Small intestine (tissue), 7 donors: ENCODE measurements around the gene TBCB. TPM values are rescaled to one million over a fixed set of nuclear protein-coding genes. Genes with fewer than 3 reads are reported as not detected.
"Not testable (repeated sequence)": the region's sequence is repeated elsewhere in the genome, so short reads cannot be mapped to it uniquely, and the experiment has no call there.

Source experiments
- DNase-seq, 2 donors: peaks; one replicate each; pipeline versions ENCODE4 v3.0.0 to v3.0.0-alpha.2; 2013
- FAIRE-seq: peaks from 2 replicates; lab custom pipeline; 2012; peaks lifted over from hg19 to GRCh38; lab: Jason Lieb, UNC
- H3K27ac ChIP-seq, 3 donors: one replicate each; pipeline ENCODE4 v1.5.1; 2013; ENCODE audit warnings: low read length in 2 of 3, mild to moderate bottlenecking in 2 of 3, control low read depth in 1 of 3, inconsistent platforms in 1 of 3, low read depth in 1 of 3, moderate library complexity in 1 of 3
- H3K27me3 ChIP-seq, 3 donors: one replicate each; pipeline ENCODE4 v1.6.1; 2013; ENCODE audit warnings: low read length in 3 of 3, inconsistent platforms in 1 of 3; ENCODE audit not compliant: control insufficient read depth in 3 of 3, insufficient read depth in 3 of 3
- H3K36me3 ChIP-seq, 3 donors: one replicate each; pipeline ENCODE4 v1.6.1; 2013; ENCODE audit warnings: low read length in 3 of 3, inconsistent platforms in 1 of 3, low read depth in 1 of 3, mild to moderate bottlenecking in 1 of 3, moderate library complexity in 1 of 3; ENCODE audit not compliant: control insufficient read depth in 3 of 3, insufficient read depth in 2 of 3
- H3K4me1 ChIP-seq, 3 donors: one replicate each; pipeline ENCODE4 v1.6.1; 2013; ENCODE audit warnings: low read length in 2 of 3, inconsistent platforms in 1 of 3, low read depth in 1 of 3, mild to moderate bottlenecking in 1 of 3, moderate library complexity in 1 of 3; ENCODE audit not compliant: control insufficient read depth in 3 of 3, insufficient read depth in 2 of 3
- H3K4me3 ChIP-seq, 3 donors: one replicate each; pipeline ENCODE4 v1.5.1; 2013; ENCODE audit warnings: low read length in 3 of 3, control low read depth in 1 of 3, inconsistent platforms in 1 of 3, low read depth in 1 of 3, mild to moderate bottlenecking in 1 of 3, moderate library complexity in 1 of 3
- H3K9me3 ChIP-seq, 2 donors: one replicate each; pipeline ENCODE4 v1.6.1; 2013; ENCODE audit warnings: low read depth in 1 of 2, low read length in 1 of 2; ENCODE audit not compliant: control insufficient read depth in 2 of 2, insufficient read depth in 1 of 2
- WGBS, 3 donors: extraction: QIAGEN DNeasy Blood & Tissue Kit; methylation state at CpG; one replicate each; pipeline ENCODE4 v1.1.7; 2013; 5-methylcytosine and 5-hydroxymethylcytosine counted together
- polyA plus RNA-seq, 4 donors: library from polyadenylated mRNA; stranded (reverse) in 3 of 4; unstranded in 1 of 4; fragments of 200-250 nt in 3 of 4; fragments of 120-200 nt in 1 of 4; gene quantifications; one replicate each; pipeline versions ENCODE4 v1.2.1 to v1.2.3, GENCODE V29; 2013
- donor health status: healthy with polysubstance abuse.
- donor health status: control.
- donor health status: control.
- donor health status: Bipolar disorder and iron deficiency.
- donor health status: healthy.

The TBCB gene
- polyA plus RNA-seq, 4 donors, result 75.0 to 133 (median 113) TPM

- Histone ChIP-seq H3K4me3 (no peak overlapping the region), H3K27ac (no peak overlapping the region), H3K36me3 (peaks cover 0 to 16% (median 0%) of the 10 kb centered on the region in 3 donors), H3K27me3 (no peaks in the 10 kb centered on the region), H3K4me1 (no peaks in the 10 kb centered on the region), H3K9me3 (no peaks in the 10 kb centered on the region)
- 86 to 92% (median 87%) methylated on average over 7 of the region's 7 CpGs for WGBS, 3 donors
- no peak for FAIRE-seq
- DNase-seq, result no peak
Observed at GRCh38 chr19:36160821-36161596, 45.7 kb downstream of the TBCB start.

DNA sequence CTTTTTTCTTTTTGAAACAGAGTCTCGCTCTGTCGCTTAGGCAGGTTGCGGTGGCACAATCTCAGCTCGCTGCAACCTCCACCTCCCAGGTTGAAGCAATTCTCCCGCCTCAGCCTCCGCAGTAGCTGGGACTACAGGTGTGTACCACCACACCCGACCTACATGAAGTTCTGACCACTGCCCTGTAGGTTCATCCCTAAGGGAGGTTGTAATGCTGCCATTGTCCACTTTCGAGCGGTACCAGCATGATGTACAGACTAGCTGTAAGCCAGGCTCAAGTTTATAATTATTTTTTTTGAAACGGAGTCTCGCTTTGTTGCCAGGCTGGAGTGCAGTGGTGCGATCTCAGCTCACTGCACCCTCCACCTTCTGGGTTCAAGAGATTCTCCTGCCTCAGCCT lies 48.5 kb downstream of the TBCB start:
- no peaks in the 10 kb centered on the region for H3K9me3 ChIP-seq
- DNase-seq, result no peak
- H3K27me3 ChIP-seq, result no peaks in the 10 kb centered on the region
- FAIRE-seq, result no peak
- peaks cover 0 to 4% (median under 1%) of the 10 kb centered on the region in 3 donors for H3K4me1 ChIP-seq
- no peak overlapping the region for H3K27ac ChIP-seq
- WGBS, 3 donors, result 94 to 98% (median 95%) methylated on average over 12 of the region's 12 CpGs
- H3K4me3 ChIP-seq, result no peak overlapping the region
- H3K36me3 ChIP-seq, result peaks cover 0 to 19% (median 0%) of the 10 kb centered on the region in 3 donors

DNA sequence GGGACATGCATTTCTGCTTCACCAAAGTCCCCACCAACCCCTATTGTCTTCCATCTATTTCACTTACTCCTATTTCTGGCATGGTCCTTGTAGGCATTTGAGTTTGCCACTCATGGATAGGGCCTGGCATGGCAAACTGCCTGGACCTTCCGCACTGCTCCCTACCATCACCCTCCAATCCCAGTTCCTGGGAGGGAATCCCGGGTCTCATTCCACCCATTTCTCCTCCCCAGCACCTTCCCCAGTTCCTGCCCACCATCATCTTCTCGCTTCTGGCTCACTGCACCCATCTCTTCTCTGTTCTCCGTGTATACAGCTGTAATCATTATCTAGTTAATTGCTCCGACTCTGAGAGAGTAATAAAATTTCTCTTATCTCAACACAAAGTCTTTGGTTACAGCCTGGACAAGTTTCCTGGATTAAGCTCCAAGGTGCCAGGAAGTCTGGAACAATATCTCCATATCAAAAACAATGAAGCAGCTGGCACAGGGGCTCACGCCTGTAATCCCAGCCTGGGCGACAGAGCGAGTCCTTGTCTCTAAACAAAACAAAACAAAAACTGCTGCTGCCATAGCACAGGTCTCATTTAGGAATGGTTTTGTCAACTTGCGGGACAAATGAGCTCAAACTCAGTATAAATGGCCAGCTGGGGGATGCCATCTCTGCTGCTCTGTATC lies 54.0 kb downstream of the TBCB start:
- H3K27me3 ChIP-seq, result no peaks in the 10 kb centered on the region
- DNase-seq (peak; percentile 86 to 94), FAIRE-seq (no peak)
- peak overlapping the region; percentile 62 to 86 (median 86) for H3K27ac ChIP-seq
- 15 to 47% (median 34%) methylated on average over 9 of the region's 9 CpGs for WGBS, 3 donors
- peaks cover 0 to 18% (median 2%) of the 10 kb centered on the region in 3 donors for H3K4me1 ChIP-seq
- peaks cover 0 to 8% (median 0%) of the 10 kb centered on the region in 3 donors for H3K36me3 ChIP-seq
- no peaks in the 10 kb centered on the region for H3K9me3 ChIP-seq
- no peak overlapping the region for H3K4me3 ChIP-seq

GRCh38 chr19:36172852-36173251 lies 57.6 kb downstream of the TBCB start:
- Histone ChIP-seq H3K27me3 (no peaks in the 10 kb centered on the region), H3K27ac (no peak overlapping the region), H3K4me1 (peaks cover 0 to 18% (median 2%) of the 10 kb centered on the region in 3 donors), H3K9me3 (no peaks in the 10 kb centered on the region), H3K4me3 (no peak overlapping the region), H3K36me3 (no peaks in the 10 kb centered on the region)
- no peak for DNase-seq
- FAIRE-seq, result no peak
- WGBS, 3 donors, result 86 to 95% (median 95%) methylated on average over 5 of the region's 5 CpGs

- H3K27me3 ChIP-seq, H3K36me3 ChIP-seq, H3K9me3 ChIP-seq, FAIRE-seq, DNase-seq, H3K4me3 ChIP-seq, H3K27ac ChIP-seq: not testable (repeated sequence)
- H3K4me1 ChIP-seq, result peaks cover 0 to 14% (median under 1%) of the 10 kb centered on the region in 3 donors
- 77 to 82% (median 80%) methylated on average over 8 of the region's 8 CpGs for WGBS, 3 donors
Observed at GRCh38 chr19:36173846-36174245, 58.6 kb downstream of the TBCB start.

Other genes with a start within 250 kb of the TBCB start
- gene APLP1, start 246.9 kb upstream of the TBCB start, polyA plus RNA-seq, result 10 to 100 TPM in 1 of 4 donors, 1 to 10 TPM in 2, not detected in 1; 3.6 to 13.8 (median 4.7) TPM
- 1 to 10 TPM; 5.1 to 7.6 (median 6.4) TPM for gene NFKBID, start 214.9 kb upstream of the TBCB start, polyA plus RNA-seq
- 10 to 100 TPM in 2 of 4 donors, 1 to 10 TPM in 2; 2.7 to 17.6 (median 11.0) TPM for gene HCST, start 212.9 kb upstream of the TBCB start, polyA plus RNA-seq
- 100 to 1,000 TPM in 1 of 4 donors, 10 to 100 TPM in 3; 15.9 to 128 (median 63.8) TPM for gene TYROBP, start 207.2 kb upstream of the TBCB start, polyA plus RNA-seq
- 10 to 100 TPM in 2 of 4 donors, 1 to 10 TPM in 2; 3.5 to 11.7 (median 8.7) TPM for gene LRFN3, start 179.1 kb upstream of the TBCB start, polyA plus RNA-seq
- 10 to 100 TPM; 27.8 to 58.4 (median 36.4) TPM for gene SDHAF1, start 120.3 kb upstream of the TBCB start, polyA plus RNA-seq
- 10 to 100 TPM in 1 of 4 donors, 1 to 10 TPM in 3; 3.0 to 16.0 (median 3.7) TPM for gene SYNE4, start 106.7 kb upstream of the TBCB start, polyA plus RNA-seq
- gene ALKBH6, start 101.3 kb upstream of the TBCB start, polyA plus RNA-seq, result 10 to 100 TPM; 14.3 to 19.7 (median 15.6) TPM
- gene CLIP3, start 82.6 kb upstream of the TBCB start, polyA plus RNA-seq, result 1 to 10 TPM in 3 of 4 donors, under 1 TPM in 1; 0.45 to 7.5 (median 4.6) TPM
- 1 to 10 TPM; 5.3 to 8.9 (median 6.6) TPM for gene THAP8, start 61.2 kb upstream of the TBCB start, polyA plus RNA-seq
- 1 to 10 TPM in 2 of 4 donors, under 1 TPM in 2; 0.22 to 5.0 (median 1.4) TPM for gene WDR62, start 60.6 kb upstream of the TBCB start, polyA plus RNA-seq
- gene OVOL3, start 4.3 kb upstream of the TBCB start, polyA plus RNA-seq, result not detected
- 10 to 100 TPM; 46.5 to 77.5 (median 66.5) TPM for gene POLR2I, start 593 bp upstream of the TBCB start, polyA plus RNA-seq
- gene CAPNS1, start 24.6 kb downstream of the TBCB start, polyA plus RNA-seq, result 1,000 to 10,000 TPM in 1 of 4 donors, 100 to 1,000 TPM in 3; 600 to 1,094 (median 775) TPM
- 10 to 100 TPM in 2 of 4 donors, 1 to 10 TPM in 2; 1.3 to 26.2 (median 9.9) TPM for gene COX7A1, start 37.0 kb downstream of the TBCB start, polyA plus RNA-seq
- gene ZNF565, start 99.2 kb downstream of the TBCB start, polyA plus RNA-seq, result 1 to 10 TPM; 1.6 to 4.8 (median 2.8) TPM
- 10 to 100 TPM; 18.4 to 71.6 (median 25.7) TPM for gene ZNF146, start 99.6 kb downstream of the TBCB start, polyA plus RNA-seq